CD4-positive, alpha-beta T cell treated with Interleukin-4 for 4 hours (primary cell): ENCODE data around the gene KLHL17.
"Not testable (repeated sequence)": the region's sequence is repeated elsewhere in the genome, so short reads cannot be mapped to it uniquely, and the experiment has no call there.

Experiments used
- DNase-seq: peaks from one replicate; pipeline ENCODE4 v3.0.0-alpha.2; 2020

Gene KLHL17

DNA sequence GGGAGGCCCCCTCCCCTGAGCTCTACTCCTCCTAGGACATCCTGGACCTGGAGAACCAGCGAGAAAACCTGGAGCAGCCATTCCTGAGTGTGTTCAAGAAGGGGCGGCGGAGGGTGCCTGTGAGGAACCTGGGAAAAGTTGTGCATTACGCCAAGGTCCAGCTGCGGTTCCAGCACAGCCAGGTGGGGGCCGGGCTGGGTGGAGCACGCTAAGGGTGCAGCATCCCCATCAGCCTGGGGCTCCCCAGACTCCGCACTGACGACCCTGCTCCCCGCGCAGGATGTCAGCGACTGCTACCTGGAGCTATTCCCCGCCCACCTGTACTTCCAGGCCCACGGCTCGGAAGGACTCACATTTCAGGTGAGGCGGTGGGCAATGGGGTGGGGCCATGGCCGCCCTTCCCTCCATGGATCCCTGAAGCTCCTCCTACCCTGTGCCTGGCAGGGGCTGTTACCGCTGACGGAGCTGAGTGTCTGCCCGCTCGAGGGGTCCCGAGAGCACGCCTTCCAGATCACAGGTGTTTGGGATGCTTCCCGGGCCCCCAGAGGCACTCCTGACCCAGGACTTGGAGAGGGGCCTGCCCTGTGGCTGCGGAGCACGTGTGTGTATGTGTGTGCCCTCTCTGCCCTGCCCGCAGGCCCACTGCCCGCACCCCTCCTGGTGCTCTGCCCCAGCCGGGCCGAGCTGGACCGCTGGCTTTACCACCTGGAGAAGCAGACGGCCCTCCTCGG is 10.0 kb downstream of the KLHL17 start:
- no peak for DNase-seq

DNA sequence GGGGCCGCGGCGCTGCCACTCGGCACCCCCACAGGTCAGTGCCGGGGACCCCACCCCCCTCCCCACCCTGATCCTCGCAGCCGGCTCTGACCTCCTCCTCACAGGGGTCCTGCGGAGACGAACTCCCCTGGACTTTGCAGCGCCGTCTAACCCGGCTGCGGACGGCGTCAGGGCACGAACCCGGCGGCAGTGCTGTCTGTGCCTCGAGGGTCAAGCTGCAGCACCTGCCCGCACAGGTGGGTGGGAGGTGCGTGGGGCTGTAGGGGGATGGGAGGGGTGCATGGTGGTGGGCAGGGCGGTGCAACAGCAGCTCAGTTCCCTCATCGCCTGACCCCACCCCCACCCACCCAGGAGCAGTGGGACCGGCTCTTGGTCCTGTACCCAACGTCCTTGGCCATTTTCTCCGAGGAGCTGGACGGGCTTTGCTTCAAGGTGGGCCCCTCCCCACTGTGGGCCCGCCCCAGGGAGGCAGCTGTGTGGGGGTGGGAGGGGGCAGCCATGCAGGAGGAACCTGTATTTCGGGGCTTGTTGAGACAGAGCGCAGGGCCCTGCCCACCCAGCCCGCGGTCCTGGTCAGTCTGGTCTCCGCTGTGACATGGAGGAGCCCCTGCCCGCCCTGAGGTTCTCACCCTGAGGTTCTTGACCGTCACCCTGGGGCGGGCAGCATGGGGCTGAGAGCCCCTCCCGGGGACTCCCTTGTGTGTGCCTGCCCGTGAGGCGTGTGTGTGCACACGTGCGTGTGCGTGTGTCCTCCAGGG is 10.8 kb downstream of the KLHL17 start:
- no peak for DNase-seq

DNA sequence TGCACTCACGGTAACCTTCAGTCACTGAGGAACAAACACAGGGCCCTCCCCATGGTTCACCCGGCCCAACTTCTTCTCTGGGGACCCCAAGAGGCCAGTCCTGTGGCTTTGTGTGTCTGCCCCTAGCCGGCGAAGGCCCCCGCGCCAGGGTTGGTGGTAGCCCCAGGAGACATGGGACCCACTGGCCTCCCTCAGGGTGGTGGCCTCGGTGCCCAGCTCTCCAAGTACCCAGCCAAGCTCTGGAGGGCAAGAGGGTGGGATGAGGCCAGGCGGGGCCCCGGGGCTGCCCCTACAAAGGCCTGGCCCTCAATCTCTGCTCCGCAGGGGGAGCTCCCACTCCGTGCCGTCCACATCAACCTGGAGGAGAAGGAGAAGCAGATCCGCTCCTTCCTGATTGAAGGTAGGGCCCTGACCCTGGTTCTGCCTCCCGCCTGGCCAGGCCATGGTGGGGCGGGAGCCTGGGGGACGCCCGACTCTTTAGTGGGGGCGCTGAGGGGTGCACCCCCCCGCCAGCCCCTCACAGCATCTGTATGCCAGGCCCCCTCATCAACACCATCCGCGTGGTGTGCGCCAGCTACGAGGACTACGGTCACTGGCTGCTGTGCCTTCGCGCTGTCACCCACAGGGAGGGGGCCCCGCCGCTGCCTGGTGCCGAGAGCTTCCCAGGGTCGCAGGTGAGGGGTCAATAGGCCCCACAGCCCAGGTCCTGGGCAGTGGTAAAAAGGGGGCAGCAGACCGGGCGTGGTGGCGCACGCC is 11.5 kb downstream of the KLHL17 start:
- DNase-seq = no peak

DNA sequence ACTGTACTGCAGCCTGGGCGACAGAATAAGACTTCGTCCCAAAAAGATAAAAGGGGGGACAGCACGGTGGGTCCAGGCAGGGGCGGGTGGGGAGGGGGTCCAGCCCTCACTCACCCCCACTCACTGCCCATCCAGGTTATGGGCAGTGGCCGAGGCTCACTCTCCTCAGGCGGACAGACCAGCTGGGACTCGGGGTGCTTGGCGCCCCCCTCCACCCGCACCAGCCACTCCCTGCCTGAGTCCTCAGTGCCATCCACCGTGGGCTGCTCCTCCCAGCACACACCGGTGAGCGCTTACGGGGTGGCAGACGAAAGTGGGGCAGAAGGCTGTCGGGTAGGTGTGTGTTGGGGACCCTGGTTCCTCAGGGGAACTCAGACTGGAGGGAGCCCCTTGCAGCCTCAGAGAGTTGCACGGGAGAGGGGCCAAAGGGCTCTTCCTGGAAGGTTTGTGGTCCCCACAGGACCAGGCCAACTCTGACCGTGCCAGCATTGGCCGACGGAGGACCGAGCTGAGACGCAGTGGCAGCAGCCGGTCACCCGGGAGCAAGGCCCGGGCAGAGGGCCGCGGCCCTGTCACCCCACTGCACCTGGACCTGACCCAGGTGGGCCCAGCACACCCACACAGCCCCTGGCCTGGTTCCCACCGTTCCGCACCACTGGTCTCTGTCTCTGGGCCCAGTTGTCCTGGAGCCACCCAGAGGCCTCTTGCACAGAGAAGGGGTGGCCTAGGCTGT is 12.5 kb downstream of the KLHL17 start:
- DNase-seq = no peak

DNA sequence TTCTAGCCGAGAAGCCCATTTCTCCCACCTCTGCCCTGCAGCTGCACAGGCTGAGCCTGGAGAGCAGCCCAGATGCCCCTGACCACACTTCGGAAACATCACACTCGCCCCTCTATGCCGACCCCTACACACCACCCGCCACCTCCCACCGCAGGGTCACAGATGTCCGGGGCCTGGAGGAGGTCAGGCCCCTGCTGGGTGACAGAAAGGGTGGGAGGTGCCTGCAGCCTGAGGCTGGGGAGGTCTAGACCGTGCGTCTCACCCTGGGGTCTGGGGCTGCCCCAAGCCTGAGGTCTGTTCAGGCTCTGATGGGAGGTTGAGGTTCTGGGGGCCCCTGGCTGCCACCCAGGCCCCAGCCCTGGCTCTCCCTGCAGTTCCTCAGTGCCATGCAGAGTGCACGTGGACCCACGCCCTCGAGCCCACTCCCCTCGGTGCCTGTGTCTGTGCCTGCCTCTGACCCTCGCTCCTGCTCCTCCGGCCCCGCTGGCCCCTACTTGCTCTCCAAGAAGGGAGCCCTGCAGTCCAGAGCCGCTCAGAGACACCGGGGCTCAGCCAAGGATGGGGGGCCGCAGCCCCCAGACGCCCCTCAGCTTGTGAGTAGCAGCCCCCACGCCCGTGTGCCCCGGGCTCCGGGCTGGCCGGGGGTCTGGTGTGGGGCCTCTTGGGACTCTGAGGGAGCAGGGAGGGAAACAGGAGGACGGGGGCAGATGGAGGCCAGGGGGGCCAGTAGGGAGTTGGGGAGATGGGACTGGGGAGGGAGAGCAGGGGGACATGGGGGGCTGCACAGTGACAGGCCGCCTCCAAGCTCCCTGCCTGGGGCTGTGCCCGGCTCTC is 13.3 kb downstream of the KLHL17 start:
- no peak for DNase-seq

DNA sequence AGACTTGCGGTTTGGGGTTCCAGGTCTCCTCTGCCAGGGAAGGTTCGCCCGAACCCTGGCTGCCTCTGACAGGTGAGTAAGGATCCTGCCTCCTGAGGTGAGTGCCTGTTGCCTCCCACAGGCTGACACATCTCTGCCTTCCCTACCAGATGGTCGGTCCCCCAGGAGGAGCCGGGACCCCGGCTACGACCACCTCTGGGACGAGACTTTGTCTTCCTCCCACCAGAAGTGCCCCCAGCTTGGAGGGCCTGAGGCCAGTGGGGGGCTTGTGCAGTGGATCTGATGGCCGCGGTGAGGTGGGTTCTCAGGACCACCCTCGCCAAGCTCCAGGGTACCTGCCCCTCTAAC is 13.9 kb downstream of the KLHL17 start:
- DNase-seq = no peak

DNA sequence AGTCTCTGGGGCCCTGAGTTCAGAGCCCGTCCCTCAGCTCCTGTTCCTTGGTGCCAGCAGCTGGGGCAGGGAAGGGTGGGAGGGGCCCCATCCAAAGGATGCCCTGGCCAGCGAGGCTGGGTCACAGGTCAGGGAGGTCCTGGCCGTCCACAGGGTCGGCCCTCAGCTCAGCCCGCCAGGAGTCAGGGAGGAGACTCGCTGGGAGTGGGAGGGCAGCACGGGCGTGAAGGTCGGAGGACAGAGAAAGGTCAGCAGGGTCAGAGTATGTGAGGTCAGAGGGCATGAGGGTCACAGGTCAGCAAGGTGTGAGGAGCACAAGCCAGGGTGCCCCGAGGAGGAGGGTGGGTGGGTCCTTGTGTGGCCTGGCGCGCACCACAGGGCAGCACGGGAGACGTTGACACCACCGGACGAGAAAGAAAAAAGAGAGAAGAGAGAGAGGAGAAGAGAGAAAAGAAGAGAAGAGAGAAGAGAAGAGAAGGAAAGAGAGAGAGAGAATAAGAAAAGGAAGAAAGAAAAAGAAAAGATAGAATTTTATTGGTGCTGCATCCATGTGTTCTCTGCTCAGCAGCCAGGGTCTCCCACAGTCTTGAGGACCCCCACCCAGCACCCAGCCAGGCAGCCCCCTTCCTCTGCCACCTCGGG is 14.4 kb downstream of the KLHL17 start:
- DNase-seq = no peak

DNA sequence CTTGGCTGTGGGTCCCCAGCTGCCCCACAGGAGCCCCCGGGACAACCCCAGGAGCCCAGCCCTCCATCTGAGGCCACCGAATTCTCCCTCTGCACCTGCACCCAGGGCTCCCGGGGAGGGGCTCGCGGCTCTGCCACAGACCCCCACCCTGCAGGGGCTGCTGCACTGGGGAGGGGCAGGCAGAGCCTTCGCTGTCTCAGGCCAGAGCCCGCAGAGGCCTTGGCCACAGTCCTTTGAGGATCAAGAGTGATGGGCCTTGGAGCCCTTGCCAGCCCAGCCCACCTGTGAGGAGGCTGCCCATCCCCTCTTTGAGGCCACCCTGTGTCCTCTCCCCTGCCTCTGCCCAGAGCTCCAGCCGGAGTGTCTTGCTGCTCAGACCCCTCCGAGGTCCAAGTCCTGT is 15.0 kb downstream of the KLHL17 start:
- DNase-seq = no peak

DNA sequence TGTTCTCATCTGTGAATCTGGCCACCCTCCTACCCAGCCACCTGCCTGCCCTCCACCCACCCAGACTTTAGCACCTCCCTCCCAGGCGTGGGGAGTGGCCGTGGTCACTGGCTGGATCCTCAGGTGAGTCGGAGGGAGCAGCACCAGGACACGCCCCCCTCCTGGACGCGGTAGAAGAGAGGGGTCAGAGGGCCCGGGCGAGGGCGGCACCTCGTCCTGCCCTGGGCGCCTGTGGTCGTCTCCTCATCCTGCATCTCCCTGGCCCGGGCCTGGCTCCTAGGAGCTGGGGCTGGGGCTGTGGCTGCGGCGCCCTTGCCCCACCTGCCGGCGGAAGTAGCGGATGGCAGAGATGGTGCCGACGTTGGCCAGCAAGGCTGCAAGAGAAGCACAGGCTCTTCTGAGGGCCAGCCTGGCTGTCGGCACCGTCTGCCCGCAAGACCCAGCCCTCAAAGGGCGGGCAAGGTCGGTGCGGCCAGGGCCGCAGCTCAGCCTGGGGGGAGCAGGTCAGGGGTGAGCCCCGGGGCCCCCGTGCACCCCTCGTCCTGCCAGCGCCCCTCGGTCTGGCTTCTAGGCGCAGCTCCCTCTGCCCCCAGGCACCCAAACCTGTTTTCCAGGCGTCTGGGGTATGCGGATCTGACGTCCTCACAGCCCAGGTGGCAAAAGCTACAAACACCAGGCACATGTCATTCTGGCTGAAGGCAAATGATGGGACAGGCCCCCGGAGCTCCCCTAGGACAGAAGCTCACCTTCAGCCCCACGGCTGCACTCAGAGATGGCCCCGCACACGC is 15.7 kb downstream of the KLHL17 start:
- DNase-seq = peak; percentile 57

DNA sequence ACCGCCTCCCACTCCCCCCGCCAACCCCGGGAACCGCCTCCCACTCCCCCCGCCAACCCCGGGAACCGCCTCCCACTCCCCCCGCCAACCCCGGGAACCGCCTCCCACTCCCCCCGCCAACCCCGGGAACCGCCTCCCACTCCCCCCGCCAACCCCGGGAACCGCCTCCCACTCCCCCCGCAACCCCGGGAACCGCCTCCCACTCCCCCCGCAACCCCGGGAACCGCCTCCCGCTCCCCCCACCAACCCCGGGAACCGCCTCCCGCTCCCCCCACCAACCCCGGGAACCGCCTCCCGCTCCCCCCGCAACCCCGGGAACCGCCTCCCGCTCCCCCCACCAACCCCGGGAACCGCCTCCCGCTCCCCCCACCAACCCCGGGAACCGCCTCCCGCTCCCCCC is 16.4 kb downstream of the KLHL17 start:
- DNase-seq = not testable (repeated sequence)

DNA sequence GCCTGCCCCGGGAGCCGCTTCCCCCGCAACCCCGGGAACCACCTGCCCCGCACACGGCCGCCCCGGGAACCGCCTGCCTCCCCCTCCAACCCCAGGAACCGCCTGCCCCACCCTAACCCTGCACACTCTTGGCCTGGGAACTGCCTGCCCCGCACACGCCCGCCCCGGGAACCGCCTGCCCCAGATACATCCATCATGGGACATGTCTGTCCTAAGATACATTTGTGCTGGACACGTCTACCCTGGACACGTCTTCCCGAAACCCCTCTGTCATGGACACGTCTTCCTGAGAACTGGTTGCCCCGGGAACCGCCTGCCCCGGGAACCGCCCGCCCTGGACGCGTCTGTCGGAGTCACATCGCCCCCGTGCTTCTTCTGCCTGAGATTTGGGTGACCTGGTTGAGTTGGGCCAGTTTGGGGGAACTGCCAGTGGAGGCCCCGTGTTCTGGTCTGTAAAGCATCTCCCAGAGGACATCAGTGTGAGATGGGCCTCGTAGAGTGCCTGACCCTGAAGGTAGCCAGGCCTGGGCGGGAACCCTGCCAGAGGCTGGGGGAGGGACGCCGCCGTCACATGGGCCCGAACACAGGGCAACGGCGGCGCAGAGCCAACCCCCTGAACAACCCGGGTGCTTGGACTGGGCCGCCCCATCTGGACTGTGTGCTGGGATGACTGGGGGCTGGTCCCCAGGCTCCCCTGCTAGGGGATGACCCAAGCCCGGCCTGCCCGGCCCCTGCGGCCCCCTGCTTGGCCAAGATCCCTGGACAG is 17.9 kb downstream of the KLHL17 start:
- DNase-seq = no peak

DNA sequence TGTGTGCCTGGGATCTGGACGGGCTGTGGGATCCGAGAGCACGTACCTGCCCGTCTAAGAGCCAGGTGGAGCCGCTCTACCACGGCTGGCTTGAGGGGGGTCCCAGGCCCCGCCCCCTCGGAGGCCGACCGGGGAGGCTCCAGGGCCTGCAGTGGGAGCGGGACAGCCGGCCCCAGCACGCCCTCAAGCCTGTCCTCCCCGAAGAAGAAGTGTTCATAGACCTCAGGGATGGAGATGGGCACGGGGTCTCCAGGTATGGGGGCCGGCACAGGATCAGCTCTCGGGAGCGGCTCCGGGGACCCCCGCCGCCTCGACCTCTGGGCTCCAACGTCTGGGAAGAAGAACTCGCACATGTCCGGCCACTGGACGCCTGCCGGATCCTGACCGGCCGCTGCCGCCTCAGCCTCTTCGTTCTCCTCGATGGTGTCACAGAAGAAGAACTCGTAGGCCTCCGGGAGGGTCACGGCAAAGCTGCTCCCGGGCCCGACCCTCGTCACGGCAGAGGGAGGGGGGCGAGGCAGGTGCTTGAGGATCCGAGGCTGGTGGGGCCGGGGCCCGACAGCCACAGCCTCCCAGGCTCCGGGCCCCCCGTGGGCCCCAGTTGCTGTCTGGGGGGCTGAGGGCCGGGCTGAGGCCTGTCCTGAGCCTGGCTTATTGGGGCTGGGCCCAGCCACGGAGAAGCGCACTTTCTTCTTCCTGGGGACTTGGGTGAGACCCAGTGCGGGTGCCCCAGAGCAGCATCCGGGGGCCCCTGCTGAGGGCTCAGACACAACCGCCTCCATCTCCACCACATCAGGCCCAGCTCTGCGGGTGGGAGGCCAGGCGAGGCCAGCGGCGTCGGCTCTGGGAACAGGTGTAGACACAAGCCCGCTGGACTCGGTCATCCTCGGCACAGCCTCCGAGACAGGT is 18.7 kb downstream of the KLHL17 start:
- DNase-seq = no peak

DNA sequence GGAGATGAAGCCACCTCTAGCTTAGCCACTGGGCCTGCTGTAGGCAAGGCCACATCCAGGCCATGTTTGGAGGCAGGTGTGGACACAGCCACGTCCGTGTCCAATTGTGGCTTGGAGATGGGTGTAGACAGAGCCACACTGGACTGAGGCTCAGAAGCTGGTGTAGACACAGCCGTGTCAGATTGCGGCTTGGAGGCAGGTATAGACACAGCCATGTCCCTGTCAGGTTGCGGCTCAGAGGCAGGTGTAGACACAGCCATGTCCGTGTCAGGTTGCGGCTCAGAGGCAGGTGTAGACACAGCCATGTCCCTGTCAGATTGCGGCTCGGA is 19.3 kb downstream of the KLHL17 start:
- no peak for DNase-seq

DNA sequence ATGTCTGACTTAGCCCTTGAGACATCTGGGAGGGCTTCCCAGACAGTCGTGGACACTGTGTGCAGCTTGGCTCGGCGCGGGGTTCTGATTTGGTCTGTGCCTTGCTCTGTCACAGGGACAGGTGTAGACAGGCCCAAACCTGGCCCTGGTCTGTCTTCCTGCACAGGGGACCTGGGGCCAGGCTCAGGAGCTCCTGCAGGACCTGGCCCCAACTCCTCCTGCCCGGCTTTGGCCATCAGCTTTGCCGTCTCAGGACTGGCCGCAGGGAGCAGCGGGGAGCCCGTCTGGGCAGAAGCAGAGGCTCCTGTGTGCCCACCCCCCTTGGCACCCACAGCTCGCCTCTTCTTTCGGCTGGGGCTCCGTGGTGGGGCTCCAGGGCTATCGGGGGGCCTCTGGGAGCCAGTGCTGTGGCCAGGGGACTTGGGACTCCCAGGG is 19.8 kb downstream of the KLHL17 start:
- DNase-seq = no peak

DNA sequence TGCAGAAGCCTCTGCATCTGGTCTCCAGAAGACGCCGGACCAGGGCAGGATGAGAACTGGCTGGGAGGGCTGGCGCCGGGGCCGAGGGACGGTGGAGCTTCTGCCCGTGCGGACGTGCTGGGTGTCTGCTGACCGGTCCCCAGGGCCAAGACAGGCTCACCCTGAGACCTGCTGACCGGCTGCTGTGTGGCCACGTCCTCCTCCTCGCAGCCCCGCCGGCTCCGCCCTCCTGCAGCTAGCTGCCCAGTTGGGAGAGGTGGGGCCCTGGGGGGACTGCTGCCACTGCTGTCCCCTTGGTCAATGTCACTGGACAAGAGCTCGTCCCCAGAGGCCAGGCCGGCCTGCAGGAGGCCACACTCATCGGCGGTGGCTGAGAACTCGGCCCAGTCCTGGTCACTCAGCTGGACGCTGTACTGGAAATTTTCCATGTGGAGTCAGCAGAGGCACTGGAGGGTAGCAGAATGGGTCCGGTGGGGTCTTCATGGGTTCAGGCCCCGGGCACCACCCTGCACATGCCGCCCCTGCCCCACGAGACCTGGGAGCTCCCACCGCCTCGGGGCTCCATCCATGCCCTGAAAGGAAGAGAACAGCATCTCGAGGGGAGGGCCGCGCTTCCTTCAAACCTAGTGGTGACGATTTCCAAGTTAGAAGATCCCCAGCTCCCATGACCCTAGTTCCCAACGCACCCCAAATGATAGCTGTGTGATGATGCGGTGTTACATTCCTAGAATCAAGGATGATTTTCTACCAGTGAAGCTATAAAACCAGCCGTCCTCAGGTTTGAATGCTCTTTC is 20.4 kb downstream of the KLHL17 start:
- DNase-seq = no peak

DNA sequence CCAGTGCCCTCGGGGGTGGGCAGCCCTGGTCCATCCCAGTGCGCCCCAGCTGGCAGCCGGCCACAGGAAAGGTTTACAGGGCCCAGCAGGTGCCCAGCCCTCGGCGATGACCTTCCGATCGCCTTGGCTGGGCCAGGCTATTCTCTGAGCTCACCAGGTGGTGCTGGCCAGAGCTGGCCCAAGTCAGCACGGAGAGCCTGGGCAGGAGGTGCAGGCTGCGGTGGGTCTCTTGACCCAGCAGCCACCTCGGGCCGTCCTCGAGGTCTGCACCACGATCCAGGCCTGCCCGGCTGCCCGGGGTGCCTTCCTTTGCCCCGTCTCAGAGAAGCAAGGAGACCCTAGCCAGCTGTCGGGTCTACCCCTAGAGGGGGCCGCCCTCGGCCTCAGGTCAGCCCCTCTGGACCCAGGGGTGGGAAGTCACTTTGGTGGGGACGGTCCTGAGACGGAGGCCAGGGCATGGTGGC is 21.1 kb downstream of the KLHL17 start:
- DNase-seq = no peak

DNA sequence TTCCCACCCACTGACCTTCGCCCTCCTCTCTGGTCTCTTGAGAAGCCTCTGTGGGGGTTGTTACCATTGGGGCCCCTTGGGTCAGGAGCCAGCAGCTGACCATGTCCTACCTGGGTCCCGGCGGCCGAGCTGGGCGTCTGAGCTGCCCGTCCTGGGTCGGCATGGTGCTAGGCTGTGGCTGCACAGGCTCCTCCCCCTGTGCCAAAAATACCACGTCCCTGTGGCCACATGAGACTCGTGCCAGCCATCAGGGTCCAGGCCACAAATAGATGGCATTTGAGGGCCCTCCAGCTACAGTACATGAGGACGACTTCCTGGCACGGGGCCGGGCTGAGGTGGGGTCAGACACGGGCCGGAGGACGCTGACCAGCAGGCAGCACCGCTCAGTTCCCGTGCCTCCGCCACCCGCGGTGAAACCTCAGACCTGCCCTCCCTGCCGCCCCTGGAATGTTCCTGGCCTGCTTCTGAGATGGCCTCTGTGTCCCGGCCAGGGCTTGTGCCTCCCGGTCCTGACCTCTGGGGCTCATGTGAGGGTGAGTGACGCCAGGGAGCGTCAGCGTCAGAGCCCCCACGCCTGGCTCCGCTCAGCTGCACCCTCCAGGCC is 21.7 kb downstream of the KLHL17 start, which contains the start of gene PERM1:
Gene PERM1 (minus strand): TSS at position 139 of the 604 bp plus-strand sequence. CDS start 1,064 bp downstream, outside the sequence.
- DNase-seq = no peak
